ENCODE data around the gene BCL2L12.

Gene BCL2L12

DNA sequence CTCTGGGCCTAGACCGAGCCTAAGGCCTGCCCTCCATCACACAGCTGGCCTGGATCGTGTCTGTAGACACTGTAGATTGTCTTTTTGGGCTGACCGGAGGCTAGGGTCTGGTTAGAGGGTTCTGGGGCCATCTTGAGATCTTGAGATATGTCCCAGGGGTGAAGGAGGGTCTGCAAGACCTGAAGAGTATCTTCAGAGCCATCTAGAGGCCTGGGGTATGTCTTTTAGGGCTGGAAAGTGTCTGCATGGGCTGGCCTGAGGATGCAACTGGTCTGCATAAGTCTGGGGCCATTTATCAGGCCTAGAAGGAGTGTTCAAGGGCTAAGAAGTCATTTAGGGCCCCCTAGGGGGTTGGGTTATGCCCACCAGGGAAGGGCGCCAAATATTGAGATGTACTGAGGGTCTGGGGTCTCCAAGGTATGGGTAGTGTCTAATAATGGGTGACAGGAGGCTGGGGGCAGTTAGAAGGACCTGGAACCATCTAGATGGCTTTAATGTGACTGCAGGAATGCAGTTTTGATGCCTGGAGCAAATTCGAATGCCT lies 23.2 kb upstream of the BCL2L12 start:
- Histone ChIP-seq H3K4me3 (ENCODE audit: low read depth in 1 of 2, low read length in 2 of 2) (peak overlapping the region; percentile 94 to 100), H3K9me3 (ENCODE audit: control insufficient read depth in 1 of 2, low read length in 2 of 2) (peaks cover 0 to 2% of the 10 kb centered on the region in 2 donors), H3K27ac (ENCODE audit: low read depth, low read length) (peak overlapping the region; percentile 82), H3K9ac (ENCODE audit: low read depth in 1 of 2, low read length in 2 of 2) (peak overlapping the region; percentile 93 to 99), H3K27me3 (ENCODE audit: control insufficient read depth in 1 of 2, insufficient read depth in 2 of 2, low read length in 2 of 2) (no peaks in the 10 kb centered on the region), H3K4me1 (ENCODE audit: control insufficient read depth in 1 of 2, insufficient read depth in 2 of 2, low read length in 2 of 2) (peaks cover 34 to 38% of the 10 kb centered on the region in 2 donors), H3K36me3 (ENCODE audit: control insufficient read depth in 1 of 2, insufficient read depth in 2 of 2, low read length in 2 of 2) (peaks cover 15 to 29% of the 10 kb centered on the region in 2 donors)

DNA sequence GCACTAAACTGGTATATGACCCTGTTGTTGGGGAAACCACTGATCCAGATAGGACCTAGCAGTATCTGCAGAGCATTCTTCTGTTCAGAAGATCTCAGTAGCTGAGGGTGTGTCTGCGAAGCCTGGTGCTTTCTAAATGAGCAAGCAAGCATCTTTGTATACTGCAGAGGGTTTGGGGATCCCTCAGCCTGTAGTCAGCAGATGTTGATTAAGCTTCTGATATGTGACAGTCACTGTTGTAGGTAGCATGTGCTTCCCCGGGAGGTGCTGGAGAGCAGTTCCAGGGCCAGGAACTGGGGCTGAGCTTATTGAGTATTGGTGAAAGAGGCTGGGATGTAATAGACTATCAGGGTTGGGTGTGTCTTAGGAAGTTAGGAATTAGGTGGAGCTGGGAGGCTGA lies 22.3 kb upstream of the BCL2L12 start:
- Histone ChIP-seq H3K4me1 (ENCODE audit: control insufficient read depth in 1 of 2, insufficient read depth in 2 of 2, low read length in 2 of 2) (peaks cover 27 to 34% of the 10 kb centered on the region in 2 donors), H3K4me3 (ENCODE audit: low read depth in 1 of 2, low read length in 2 of 2) (peak overlapping the region in 1 of 2 donors; percentile 94), H3K27me3 (ENCODE audit: control insufficient read depth in 1 of 2, insufficient read depth in 2 of 2, low read length in 2 of 2) (no peaks in the 10 kb centered on the region), H3K9ac (ENCODE audit: low read depth in 1 of 2, low read length in 2 of 2) (peak overlapping the region in 1 of 2 donors; percentile 3), H3K27ac (ENCODE audit: low read depth, low read length) (no peak overlapping the region), H3K36me3 (ENCODE audit: control insufficient read depth in 1 of 2, insufficient read depth in 2 of 2, low read length in 2 of 2) (peaks cover 15 to 31% of the 10 kb centered on the region in 2 donors), H3K9me3 (ENCODE audit: control insufficient read depth in 1 of 2, low read length in 2 of 2) (peaks cover 0 to 2% of the 10 kb centered on the region in 2 donors)

DNA sequence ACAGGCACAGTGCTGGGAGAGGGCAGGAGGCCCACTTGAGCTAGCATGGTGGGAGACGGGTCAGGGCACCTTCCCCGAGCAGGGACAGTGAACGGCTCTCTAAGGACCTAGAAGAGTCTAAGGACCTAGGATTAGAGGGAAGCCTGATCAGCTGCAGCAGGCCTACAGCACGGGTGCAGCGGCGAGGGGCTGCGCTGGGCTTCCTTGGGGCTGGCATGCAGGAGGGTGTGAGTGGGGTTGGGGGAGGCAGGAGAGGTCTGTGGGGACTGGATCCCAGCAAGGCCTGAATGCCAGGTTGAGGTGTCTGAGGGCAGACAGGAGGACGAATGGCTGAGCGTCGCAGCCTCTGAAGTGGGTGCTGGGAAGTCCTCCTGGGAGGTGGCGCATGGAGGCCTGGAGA lies 20.1 kb upstream of the BCL2L12 start:
- Histone ChIP-seq H3K9ac (ENCODE audit: low read depth in 1 of 2, low read length in 2 of 2) (no peak overlapping the region), H3K9me3 (ENCODE audit: control insufficient read depth in 1 of 2, low read length in 2 of 2) (peaks cover 0 to 2% of the 10 kb centered on the region in 2 donors)

DNA sequence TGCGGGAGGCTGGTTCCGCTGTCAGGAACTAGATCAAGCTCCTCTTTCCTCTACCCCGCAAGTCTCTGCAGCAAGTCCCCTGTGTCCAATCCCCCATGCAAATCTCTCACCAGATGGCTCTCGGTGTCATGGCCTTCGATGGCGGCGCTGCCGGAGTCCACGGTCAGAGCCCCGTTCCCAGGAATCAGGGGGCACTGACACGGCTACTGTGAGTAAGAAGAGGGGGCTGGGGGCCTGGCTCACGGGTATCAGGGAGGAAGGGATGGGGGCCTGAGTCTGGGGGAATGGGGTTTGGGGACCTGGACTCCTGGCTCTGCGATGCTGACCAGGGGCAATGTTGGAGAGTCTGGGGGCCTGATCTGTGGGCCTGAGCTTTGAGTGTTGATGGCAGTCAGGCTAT lies 19.7 kb upstream of the BCL2L12 start:
- H3K27me3 ChIP-seq (ENCODE audit: control insufficient read depth in 1 of 2, insufficient read depth in 2 of 2, low read length in 2 of 2), result no peaks in the 10 kb centered on the region
- H3K9ac ChIP-seq (ENCODE audit: low read depth in 1 of 2, low read length in 2 of 2), result no peak overlapping the region
- H3K9me3 ChIP-seq (ENCODE audit: control insufficient read depth in 1 of 2, low read length in 2 of 2), result peaks cover 0 to 2% of the 10 kb centered on the region in 2 donors
- H3K4me3 ChIP-seq (ENCODE audit: low read depth in 1 of 2, low read length in 2 of 2), result no peak overlapping the region
- no peak overlapping the region for H3K27ac ChIP-seq (ENCODE audit: low read depth, low read length)
- peaks cover 16 to 20% of the 10 kb centered on the region in 2 donors for H3K4me1 ChIP-seq (ENCODE audit: control insufficient read depth in 1 of 2, insufficient read depth in 2 of 2, low read length in 2 of 2)
- peaks cover 23 to 46% of the 10 kb centered on the region in 2 donors for H3K36me3 ChIP-seq (ENCODE audit: control insufficient read depth in 1 of 2, insufficient read depth in 2 of 2, low read length in 2 of 2)

More for the DNA sequence above, 20.1 kb upstream of the BCL2L12 start:
- Histone ChIP-seq H3K4me1 (ENCODE audit: control insufficient read depth in 1 of 2, insufficient read depth in 2 of 2, low read length in 2 of 2) (peaks cover 16 to 22% of the 10 kb centered on the region in 2 donors), H3K27me3 (ENCODE audit: control insufficient read depth in 1 of 2, insufficient read depth in 2 of 2, low read length in 2 of 2) (no peaks in the 10 kb centered on the region), H3K27ac (ENCODE audit: low read depth, low read length) (no peak overlapping the region), H3K36me3 (ENCODE audit: control insufficient read depth in 1 of 2, insufficient read depth in 2 of 2, low read length in 2 of 2) (peaks cover 22 to 45% of the 10 kb centered on the region in 2 donors), H3K4me3 (ENCODE audit: low read depth in 1 of 2, low read length in 2 of 2) (no peak overlapping the region)

DNA sequence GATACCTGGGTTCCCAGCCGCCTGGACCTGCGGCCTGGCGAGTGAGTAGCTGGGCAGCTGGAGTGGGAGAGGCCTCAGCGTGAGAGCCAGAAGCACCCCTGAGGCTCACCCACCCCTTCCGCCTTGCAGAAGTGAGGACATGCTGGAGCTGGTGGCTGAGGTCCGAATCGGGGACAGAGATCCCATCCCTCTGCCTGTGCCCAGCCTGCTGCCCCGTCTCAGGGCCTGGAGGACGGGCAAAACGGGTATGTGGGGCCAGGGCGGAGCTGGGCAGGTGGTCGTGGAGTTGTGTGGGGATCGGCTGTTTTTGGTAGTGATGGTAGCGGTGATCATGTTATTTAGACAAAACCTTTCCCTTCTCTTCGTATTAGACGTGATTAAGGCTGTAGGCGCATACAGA lies 19.1 kb upstream of the BCL2L12 start:
- peaks cover 23 to 46% of the 10 kb centered on the region in 2 donors for H3K36me3 ChIP-seq (ENCODE audit: control insufficient read depth in 1 of 2, insufficient read depth in 2 of 2, low read length in 2 of 2)
- H3K4me1 ChIP-seq (ENCODE audit: control insufficient read depth in 1 of 2, insufficient read depth in 2 of 2, low read length in 2 of 2), result peaks cover 16 to 18% of the 10 kb centered on the region in 2 donors
- H3K4me3 ChIP-seq (ENCODE audit: low read depth in 1 of 2, low read length in 2 of 2), result no peak overlapping the region
- no peaks in the 10 kb centered on the region for H3K27me3 ChIP-seq (ENCODE audit: control insufficient read depth in 1 of 2, insufficient read depth in 2 of 2, low read length in 2 of 2)
- no peak overlapping the region for H3K27ac ChIP-seq (ENCODE audit: low read depth, low read length)
- H3K9ac ChIP-seq (ENCODE audit: low read depth in 1 of 2, low read length in 2 of 2), result no peak overlapping the region
- H3K9me3 ChIP-seq (ENCODE audit: control insufficient read depth in 1 of 2, low read length in 2 of 2), result peaks cover 0 to 2% of the 10 kb centered on the region in 2 donors

DNA sequence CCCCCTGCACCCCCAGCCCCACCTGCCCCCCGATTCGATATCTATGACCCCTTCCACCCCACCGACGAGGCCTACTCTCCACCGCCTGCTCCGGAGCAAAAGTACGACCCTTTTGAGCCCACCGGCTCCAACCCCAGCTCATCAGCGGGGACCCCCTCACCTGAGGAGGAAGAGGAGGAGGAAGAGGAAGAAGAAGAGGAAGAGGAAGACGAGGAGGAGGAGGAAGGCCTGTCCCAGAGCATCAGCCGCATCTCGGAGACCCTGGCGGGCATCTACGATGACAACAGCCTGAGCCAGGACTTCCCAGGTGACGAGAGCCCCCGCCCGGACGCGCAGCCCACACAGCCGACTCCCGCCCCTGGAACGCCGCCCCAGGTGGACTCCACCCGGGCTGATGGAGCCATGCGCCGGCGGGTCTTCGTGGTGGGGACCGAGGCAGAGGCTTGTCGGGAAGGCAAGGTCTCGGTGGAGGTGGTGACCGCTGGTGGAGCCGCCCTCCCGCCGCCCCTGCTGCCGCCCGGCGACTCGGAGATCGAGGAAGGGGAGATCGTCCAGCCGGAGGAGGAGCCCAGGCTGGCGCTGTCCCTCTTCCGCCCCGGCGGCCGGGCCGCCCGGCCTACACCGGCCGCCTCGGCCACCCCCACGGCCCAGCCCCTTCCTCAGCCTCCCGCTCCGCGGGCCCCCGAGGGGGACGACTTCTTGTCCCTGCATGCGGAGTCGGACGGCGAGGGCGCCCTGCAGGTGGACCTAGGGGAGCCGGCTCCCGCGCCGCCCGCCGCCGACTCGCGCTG lies 14.5 kb upstream of the BCL2L12 start:
- no peak overlapping the region for H3K27ac ChIP-seq (ENCODE audit: low read depth, low read length)
- H3K9me3 ChIP-seq (ENCODE audit: control insufficient read depth in 1 of 2, low read length in 2 of 2), result no peaks in the 10 kb centered on the region
- peaks cover 44 to 72% of the 10 kb centered on the region in 2 donors for H3K36me3 ChIP-seq (ENCODE audit: control insufficient read depth in 1 of 2, insufficient read depth in 2 of 2, low read length in 2 of 2)
- H3K4me1 ChIP-seq (ENCODE audit: control insufficient read depth in 1 of 2, insufficient read depth in 2 of 2, low read length in 2 of 2), result no peaks in the 10 kb centered on the region
- no peak overlapping the region for H3K4me3 ChIP-seq (ENCODE audit: low read depth in 1 of 2, low read length in 2 of 2)
- H3K9ac ChIP-seq (ENCODE audit: low read depth in 1 of 2, low read length in 2 of 2), result no peak overlapping the region
- H3K27me3 ChIP-seq (ENCODE audit: control insufficient read depth in 1 of 2, insufficient read depth in 2 of 2, low read length in 2 of 2), result no peaks in the 10 kb centered on the region

DNA sequence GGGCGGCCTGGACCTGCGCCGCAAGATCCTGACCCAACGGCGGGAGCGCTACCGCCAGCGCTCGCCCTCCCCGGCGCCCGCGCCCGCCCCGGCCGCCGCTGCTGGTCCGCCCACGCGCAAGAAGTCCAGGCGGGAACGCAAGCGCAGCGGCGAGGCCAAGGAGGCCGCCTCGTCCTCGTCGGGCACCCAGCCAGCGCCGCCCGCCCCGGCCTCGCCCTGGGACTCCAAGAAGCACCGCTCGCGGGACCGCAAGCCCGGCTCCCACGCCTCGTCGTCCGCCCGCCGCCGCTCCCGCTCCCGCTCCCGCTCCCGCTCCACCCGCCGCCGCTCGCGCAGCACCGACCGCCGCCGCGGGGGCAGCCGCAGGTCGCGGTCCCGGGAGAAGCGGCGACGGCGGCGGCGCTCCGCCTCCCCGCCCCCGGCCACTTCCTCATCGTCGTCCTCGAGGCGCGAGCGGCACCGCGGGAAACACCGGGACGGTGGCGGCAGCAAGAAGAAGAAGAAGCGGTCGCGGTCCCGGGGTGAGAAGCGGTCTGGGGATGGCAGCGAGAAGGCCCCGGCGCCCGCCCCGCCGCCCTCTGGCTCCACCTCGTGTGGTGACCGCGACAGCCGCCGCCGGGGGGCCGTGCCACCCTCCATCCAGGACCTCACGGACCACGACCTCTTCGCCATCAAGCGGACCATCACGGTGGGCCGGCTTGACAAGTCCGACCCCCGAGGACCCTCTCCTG lies 13.7 kb upstream of the BCL2L12 start:
- H3K27me3 ChIP-seq (ENCODE audit: control insufficient read depth in 1 of 2, insufficient read depth in 2 of 2, low read length in 2 of 2), result no peaks in the 10 kb centered on the region
- H3K27ac ChIP-seq (ENCODE audit: low read depth, low read length), result no peak overlapping the region
- no peak overlapping the region for H3K9ac ChIP-seq (ENCODE audit: low read depth in 1 of 2, low read length in 2 of 2)
- H3K36me3 ChIP-seq (ENCODE audit: control insufficient read depth in 1 of 2, insufficient read depth in 2 of 2, low read length in 2 of 2), result peaks cover 46 to 72% of the 10 kb centered on the region in 2 donors
- no peak overlapping the region for H3K4me3 ChIP-seq (ENCODE audit: low read depth in 1 of 2, low read length in 2 of 2)
- H3K4me1 ChIP-seq (ENCODE audit: control insufficient read depth in 1 of 2, insufficient read depth in 2 of 2, low read length in 2 of 2), result no peaks in the 10 kb centered on the region
- no peaks in the 10 kb centered on the region for H3K9me3 ChIP-seq (ENCODE audit: control insufficient read depth in 1 of 2, low read length in 2 of 2)

DNA sequence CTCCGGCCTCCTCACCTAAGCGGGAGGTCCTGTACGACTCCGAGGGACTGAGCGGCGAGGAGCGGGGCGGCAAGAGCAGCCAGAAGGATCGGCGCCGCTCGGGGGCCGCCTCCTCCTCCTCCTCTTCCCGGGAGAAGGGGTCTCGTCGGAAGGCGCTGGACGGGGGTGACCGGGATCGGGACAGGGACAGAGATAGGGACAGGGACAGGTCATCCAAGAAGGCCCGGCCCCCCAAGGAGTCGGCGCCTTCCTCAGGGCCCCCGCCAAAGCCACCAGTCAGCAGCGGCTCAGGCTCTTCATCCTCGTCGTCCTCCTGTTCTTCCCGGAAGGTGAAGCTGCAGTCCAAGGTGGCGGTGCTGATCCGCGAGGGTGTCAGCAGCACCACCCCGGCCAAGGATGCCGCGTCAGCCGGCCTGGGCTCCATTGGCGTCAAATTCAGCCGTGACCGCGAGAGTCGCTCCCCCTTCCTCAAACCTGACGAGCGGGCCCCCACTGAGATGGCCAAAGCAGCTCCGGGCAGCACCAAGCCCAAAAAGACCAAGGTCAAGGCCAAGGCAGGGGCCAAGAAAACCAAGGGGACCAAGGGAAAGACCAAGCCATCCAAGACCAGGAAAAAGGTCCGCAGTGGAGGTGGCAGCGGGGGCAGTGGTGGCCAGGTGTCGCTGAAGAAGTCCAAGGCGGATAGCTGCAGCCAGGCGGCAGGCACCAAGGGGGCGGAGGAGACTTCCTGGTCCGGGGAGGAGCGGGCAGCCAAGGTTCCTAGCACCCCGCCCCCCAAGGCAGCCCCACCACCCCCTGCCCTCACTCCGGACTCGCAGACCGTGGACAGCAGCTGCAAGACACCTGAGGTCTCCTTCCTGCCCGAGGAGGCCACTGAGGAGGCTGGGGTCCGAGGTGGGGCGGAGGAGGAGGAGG lies 12.9 kb upstream of the BCL2L12 start:
- Histone ChIP-seq H3K4me3 (ENCODE audit: low read depth in 1 of 2, low read length in 2 of 2) (no peak overlapping the region), H3K9ac (ENCODE audit: low read depth in 1 of 2, low read length in 2 of 2) (no peak overlapping the region), H3K36me3 (ENCODE audit: control insufficient read depth in 1 of 2, insufficient read depth in 2 of 2, low read length in 2 of 2) (peaks cover 40 to 71% of the 10 kb centered on the region in 2 donors), H3K4me1 (ENCODE audit: control insufficient read depth in 1 of 2, insufficient read depth in 2 of 2, low read length in 2 of 2) (no peaks in the 10 kb centered on the region), H3K27ac (ENCODE audit: low read depth, low read length) (no peak overlapping the region), H3K9me3 (ENCODE audit: control insufficient read depth in 1 of 2, low read length in 2 of 2) (no peaks in the 10 kb centered on the region), H3K27me3 (ENCODE audit: control insufficient read depth in 1 of 2, insufficient read depth in 2 of 2, low read length in 2 of 2) (no peaks in the 10 kb centered on the region)

DNA sequence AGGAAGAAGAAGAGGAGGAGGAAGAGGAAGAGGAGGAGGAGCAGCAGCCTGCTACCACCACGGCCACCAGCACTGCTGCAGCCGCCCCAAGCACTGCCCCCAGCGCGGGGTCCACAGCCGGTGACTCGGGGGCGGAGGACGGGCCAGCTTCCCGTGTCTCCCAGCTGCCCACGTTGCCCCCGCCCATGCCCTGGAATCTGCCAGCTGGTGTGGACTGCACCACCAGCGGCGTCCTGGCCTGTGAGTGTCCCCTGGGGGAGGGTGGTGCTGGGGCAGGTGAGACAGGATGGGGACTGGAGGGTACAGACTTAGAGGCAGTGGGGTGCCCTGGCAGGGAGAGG lies 12.3 kb upstream of the BCL2L12 start:
- no peak overlapping the region for H3K4me3 ChIP-seq (ENCODE audit: low read depth in 1 of 2, low read length in 2 of 2)
- H3K27me3 ChIP-seq (ENCODE audit: control insufficient read depth in 1 of 2, insufficient read depth in 2 of 2, low read length in 2 of 2), result no peaks in the 10 kb centered on the region
- H3K27ac ChIP-seq (ENCODE audit: low read depth, low read length), result no peak overlapping the region
- no peaks in the 10 kb centered on the region for H3K9me3 ChIP-seq (ENCODE audit: control insufficient read depth in 1 of 2, low read length in 2 of 2)
- peaks cover 42 to 77% of the 10 kb centered on the region in 2 donors for H3K36me3 ChIP-seq (ENCODE audit: control insufficient read depth in 1 of 2, insufficient read depth in 2 of 2, low read length in 2 of 2)
- H3K4me1 ChIP-seq (ENCODE audit: control insufficient read depth in 1 of 2, insufficient read depth in 2 of 2, low read length in 2 of 2), result no peaks in the 10 kb centered on the region
- H3K9ac ChIP-seq (ENCODE audit: low read depth in 1 of 2, low read length in 2 of 2), result no peak overlapping the region

Data from duodenal mucosa (tissue), 2 donors.